ENCODE results near the gene MRPL33. TPM values are rescaled to one million over a fixed set of nuclear protein-coding genes. Genes with fewer than 3 reads are reported as not detected.

MRPL33 gene
- total and polyA plus RNA-seq, 3 experiments from 2014 or later, result 85.8 to 251 (median 90.0) TPM

DNA sequence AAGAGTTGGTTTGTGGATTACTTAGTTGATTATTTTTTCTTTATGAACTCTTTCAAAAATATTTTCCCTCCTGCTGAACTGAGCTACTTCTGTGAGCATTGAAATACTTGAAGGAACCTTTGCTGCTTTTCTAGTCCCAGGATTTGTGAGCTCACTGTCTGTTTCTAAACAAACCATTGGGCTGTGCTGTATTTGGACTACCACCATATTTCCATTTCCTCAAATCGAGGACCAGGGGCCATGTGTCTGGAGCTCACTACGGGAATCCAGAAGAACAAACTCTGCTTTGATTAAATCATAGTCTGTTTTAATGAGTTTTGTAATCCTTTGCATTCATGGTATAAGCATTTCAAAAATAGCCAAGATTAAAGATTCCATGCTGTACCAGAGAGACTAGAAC is 1.3 kb downstream of the MRPL33 start:
- peaks cover 10% of the 10 kb centered on the region for H3K36me3 ChIP-seq (ENCODE audit: insufficient read depth, low read length)
- H3K9me3 ChIP-seq (ENCODE audit: low read length), result no peaks in the 10 kb centered on the region
- no peaks in the 10 kb centered on the region for H3K9me3 Mint-ChIP-seq
- H3K27ac Mint-ChIP-seq, result peak overlapping the region; percentile 26 to 100 (median 79)
- POLR2A ChIA-PET, result interaction anchor here (0.6 to 1.3 kb wide), 3 partner anchors 307 to 702 kb away, joined by 3 to 4 read pairs (median 3); partner anchors contain the start of gene FOSL2
- H3K4me1 Mint-ChIP-seq, result peaks cover 53 to 67% (median 64%) of the 10 kb centered on the region in 3 donors
- H3K27me3 Mint-ChIP-seq, result peaks cover 0 to 3% of the 10 kb centered on the region in 2 donors
- H3K27me3 ChIP-seq (ENCODE audit: insufficient read depth, low read length, poor library complexity, severe bottlenecking), result no peaks in the 10 kb centered on the region
- no peak for DNase-seq
- H3K4me3 Mint-ChIP-seq, result peak overlapping the region; percentile 74 to 100 (median 99)
- CTCF ChIA-PET, result interaction anchor here (0.8 to 1.5 kb wide), 3 partner anchors 66 to 623 kb away, joined by 3 to 4 read pairs (median 3); no protein-coding TSS in a partner anchor
- H3K27ac ChIP-seq (ENCODE audit: low read depth, low read length), result no peak overlapping the region
- peaks cover 34% of the 10 kb centered on the region for H3K4me1 ChIP-seq (ENCODE audit: insufficient read depth, low read length)
- no peak overlapping the region for H3K4me3 ChIP-seq (ENCODE audit: low read length)
- H3K36me3 Mint-ChIP-seq, result peaks cover 0 to 51% (median 5%) of the 10 kb centered on the region in 3 donors

GRCh38 chr2:27773959-27774358 is 2.4 kb downstream of the MRPL33 start:
- Mint-ChIP-seq H3K4me1 (peaks cover 59 to 75% (median 74%) of the 10 kb centered on the region in 3 donors), H3K36me3 (peaks cover 0 to 60% (median 11%) of the 10 kb centered on the region in 3 donors), H3K9me3 (no peaks in the 10 kb centered on the region), H3K27me3 (peaks cover 0 to 3% of the 10 kb centered on the region in 2 donors), H3K4me3 (peak overlapping the region in 5 of 7 donors; percentile 17 to 80 (median 45)), H3K27ac (peak overlapping the region in 4 of 8 donors; percentile 16 to 92 (median 64))
- Histone ChIP-seq H3K4me3 (ENCODE audit: low read length) (no peak overlapping the region), H3K36me3 (ENCODE audit: insufficient read depth, low read length) (peaks cover 10% of the 10 kb centered on the region), H3K4me1 (ENCODE audit: insufficient read depth, low read length) (peaks cover 38% of the 10 kb centered on the region), H3K9me3 (ENCODE audit: low read length) (no peaks in the 10 kb centered on the region), H3K27ac (ENCODE audit: low read depth, low read length) (no peak overlapping the region), H3K27me3 (ENCODE audit: insufficient read depth, low read length, poor library complexity, severe bottlenecking) (no peaks in the 10 kb centered on the region)
- POLR2A ChIA-PET, result no interaction called here
- CTCF ChIA-PET, result interaction anchor here (1.5 kb wide), 1 partner anchor 67 kb away, joined by 4 read pairs; no protein-coding TSS in a partner anchor
- DNase-seq, result no peak

DNA sequence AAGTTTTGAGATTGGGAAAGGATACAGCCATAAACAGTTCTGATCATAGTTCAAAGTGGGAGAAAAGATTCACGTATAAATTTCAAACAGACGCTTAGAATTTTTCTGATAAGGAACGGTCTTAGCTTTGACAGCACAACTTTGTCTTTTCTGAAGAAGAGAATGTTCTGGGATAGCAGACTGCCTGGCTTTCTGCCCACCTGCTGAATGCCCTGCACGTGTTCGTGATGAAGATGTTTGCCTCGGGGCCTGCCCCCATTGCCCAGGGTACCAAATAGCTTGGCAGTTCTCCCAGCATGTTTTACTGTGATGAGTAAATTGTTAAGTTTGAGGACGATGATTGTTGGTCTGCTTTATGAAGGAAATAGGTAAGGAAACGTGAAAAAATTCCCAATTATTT is 4.6 kb downstream of the MRPL33 start:
- Histone ChIP-seq H3K4me1 (ENCODE audit: insufficient read depth, low read length) (peaks cover 34% of the 10 kb centered on the region), H3K27me3 (ENCODE audit: insufficient read depth, low read length, poor library complexity, severe bottlenecking) (no peaks in the 10 kb centered on the region), H3K9me3 (ENCODE audit: low read length) (no peaks in the 10 kb centered on the region), H3K4me3 (ENCODE audit: low read length) (no peak overlapping the region), H3K36me3 (ENCODE audit: insufficient read depth, low read length) (peaks cover 18% of the 10 kb centered on the region), H3K27ac (ENCODE audit: low read depth, low read length) (no peak overlapping the region)
- peak overlapping the region in 4 of 8 donors; percentile 14 to 68 (median 58) for H3K27ac Mint-ChIP-seq
- POLR2A ChIA-PET, result interaction anchor here (0.6 kb wide), 1 partner anchor 33 kb away, joined by 6 read pairs; no protein-coding TSS in a partner anchor
- no peak for DNase-seq
- H3K36me3 Mint-ChIP-seq, result peaks cover 0 to 78% (median 15%) of the 10 kb centered on the region in 3 donors
- H3K9me3 Mint-ChIP-seq, result no peaks in the 10 kb centered on the region
- peaks cover 58 to 76% (median 76%) of the 10 kb centered on the region in 3 donors for H3K4me1 Mint-ChIP-seq
- CTCF ChIA-PET, result no interaction called here
- H3K4me3 Mint-ChIP-seq, result peak overlapping the region in 1 of 7 donors; percentile 35
- H3K27me3 Mint-ChIP-seq, result peaks cover 0 to 3% of the 10 kb centered on the region in 2 donors

GRCh38 chr2:27776696-27777095 is 5.2 kb downstream of the MRPL33 start:
- H3K4me1 Mint-ChIP-seq, result peaks cover 53 to 70% (median 70%) of the 10 kb centered on the region in 3 donors
- ChIA-PET POLR2A (no interaction called here), CTCF (no interaction called here)

DNA sequence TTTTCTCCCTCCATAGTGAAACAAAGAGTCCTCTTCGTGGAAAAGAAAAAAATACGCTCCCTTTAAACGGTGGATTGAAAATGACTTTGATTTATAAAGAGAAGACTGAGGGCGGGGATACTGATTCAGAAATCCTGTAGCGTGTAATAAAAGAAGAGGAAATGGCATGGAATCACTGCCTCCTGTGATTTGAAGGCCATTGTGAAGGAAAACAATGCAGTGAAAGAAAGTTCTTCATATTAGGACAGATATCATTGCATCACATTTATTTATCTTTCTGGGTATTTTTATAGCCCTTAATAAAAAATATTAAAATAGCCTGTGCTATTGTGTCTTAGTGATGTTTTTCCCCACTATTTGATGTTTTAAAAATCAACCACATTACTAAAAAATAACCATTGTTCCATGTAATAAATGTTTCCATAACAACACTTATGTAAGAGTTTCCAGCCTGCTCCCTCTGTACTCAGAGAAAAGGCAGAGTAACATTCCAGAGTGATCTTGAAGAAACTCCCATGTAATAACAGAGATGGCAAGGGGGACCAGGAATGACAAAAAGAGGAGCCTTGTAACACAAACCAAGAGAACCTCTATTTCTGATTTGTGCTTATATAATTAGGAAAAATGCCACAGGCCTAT is 8.0 kb downstream of the MRPL33 start:
- ChIA-PET POLR2A (no interaction called here), CTCF (no interaction called here)
- Histone ChIP-seq H3K9me3 (ENCODE audit: low read length) (no peaks in the 10 kb centered on the region), H3K27me3 (ENCODE audit: insufficient read depth, low read length, poor library complexity, severe bottlenecking) (no peaks in the 10 kb centered on the region), H3K4me3 (ENCODE audit: low read length) (no peak overlapping the region), H3K36me3 (ENCODE audit: insufficient read depth, low read length) (peaks cover 12% of the 10 kb centered on the region), H3K4me1 (ENCODE audit: insufficient read depth, low read length) (peaks cover 12% of the 10 kb centered on the region), H3K27ac (ENCODE audit: low read depth, low read length) (no peak overlapping the region)
- Mint-ChIP-seq H3K9me3 (no peaks in the 10 kb centered on the region), H3K4me3 (no peak overlapping the region), H3K36me3 (peaks cover 0 to 65% (median 13%) of the 10 kb centered on the region in 3 donors), H3K4me1 (peaks cover 29 to 42% (median 41%) of the 10 kb centered on the region in 3 donors), H3K27me3 (no peaks in the 10 kb centered on the region), H3K27ac (peak overlapping the region in 4 of 8 donors; percentile 5 to 43 (median 24))
- no peak for DNase-seq

More at GRCh38 chr2:27776696-27777095, 5.2 kb downstream of the MRPL33 start:
- H3K36me3 ChIP-seq (ENCODE audit: insufficient read depth, low read length), result peaks cover 18% of the 10 kb centered on the region
- H3K27me3 ChIP-seq (ENCODE audit: insufficient read depth, low read length, poor library complexity, severe bottlenecking), result no peaks in the 10 kb centered on the region
- Mint-ChIP-seq H3K27ac (peak overlapping the region in 2 of 8 donors; percentile 38 to 60), H3K4me3 (peak overlapping the region in 1 of 7 donors; percentile 35), H3K27me3 (peaks cover 0 to under 1% of the 10 kb centered on the region in 2 donors), H3K36me3 (peaks cover 0 to 75% (median 15%) of the 10 kb centered on the region in 3 donors), H3K9me3 (no peaks in the 10 kb centered on the region)
- no peak overlapping the region for H3K27ac ChIP-seq (ENCODE audit: low read depth, low read length)
- H3K4me1 ChIP-seq (ENCODE audit: insufficient read depth, low read length), result peaks cover 33% of the 10 kb centered on the region
- DNase-seq, result no peak
- H3K4me3 ChIP-seq (ENCODE audit: low read length), result no peak overlapping the region
- H3K9me3 ChIP-seq (ENCODE audit: low read length), result no peaks in the 10 kb centered on the region

GRCh38 chr2:27781496-27781895 is 10.0 kb downstream of the MRPL33 start:
- CTCF ChIA-PET, result no interaction called here
- H3K4me3 ChIP-seq (ENCODE audit: low read length), result no peak overlapping the region
- Mint-ChIP-seq H3K27me3 (no peaks in the 10 kb centered on the region), H3K36me3 (peaks cover 0 to 53% (median 10%) of the 10 kb centered on the region in 3 donors), H3K4me3 (no peak overlapping the region), H3K4me1 (peaks cover 16 to 28% (median 25%) of the 10 kb centered on the region in 3 donors), H3K9me3 (no peaks in the 10 kb centered on the region), H3K27ac (peak overlapping the region in 4 of 8 donors; percentile 11 to 79 (median 44))
- H3K4me1 ChIP-seq (ENCODE audit: insufficient read depth, low read length), result peaks cover 12% of the 10 kb centered on the region
- peaks cover 8% of the 10 kb centered on the region for H3K36me3 ChIP-seq (ENCODE audit: insufficient read depth, low read length)
- no peak overlapping the region for H3K27ac ChIP-seq (ENCODE audit: low read depth, low read length)
- POLR2A ChIA-PET, result no interaction called here
- no peaks in the 10 kb centered on the region for H3K9me3 ChIP-seq (ENCODE audit: low read length)
- H3K27me3 ChIP-seq (ENCODE audit: insufficient read depth, low read length, poor library complexity, severe bottlenecking), result no peaks in the 10 kb centered on the region
- DNase-seq, result no peak

DNA sequence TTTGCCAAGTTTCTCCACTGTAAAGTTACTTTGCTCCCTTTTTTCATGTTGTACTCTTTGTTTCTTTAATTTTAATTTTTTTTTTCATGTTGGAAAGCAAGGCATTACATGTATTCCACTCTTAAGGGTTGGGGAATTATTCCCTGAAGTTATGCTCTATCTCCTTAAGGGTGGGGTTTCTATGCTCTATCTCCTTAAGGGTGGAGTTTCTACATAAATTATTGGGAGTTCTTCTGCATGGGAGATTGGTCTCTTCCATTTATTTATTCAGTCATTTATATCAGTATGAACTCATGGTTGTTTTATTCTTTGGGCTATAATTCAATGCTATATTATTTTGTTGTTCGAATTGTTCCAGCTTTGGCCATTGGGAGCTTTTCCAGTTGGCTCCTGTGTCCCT is 11.2 kb downstream of the MRPL33 start:
- DNase-seq, result no peak
- peaks cover 5% of the 10 kb centered on the region for H3K4me1 ChIP-seq (ENCODE audit: insufficient read depth, low read length)
- no peaks in the 10 kb centered on the region for H3K27me3 Mint-ChIP-seq
- H3K36me3 ChIP-seq (ENCODE audit: insufficient read depth, low read length), result peaks cover 8% of the 10 kb centered on the region
- no peak overlapping the region for H3K4me3 ChIP-seq (ENCODE audit: low read length)
- H3K4me3 Mint-ChIP-seq, result no peak overlapping the region
- H3K36me3 Mint-ChIP-seq, result peaks cover 0 to 45% (median 10%) of the 10 kb centered on the region in 3 donors
- peak overlapping the region in 1 of 8 donors; percentile 58 for H3K27ac Mint-ChIP-seq
- CTCF ChIA-PET, result no interaction called here
- no peaks in the 10 kb centered on the region for H3K9me3 ChIP-seq (ENCODE audit: low read length)
- H3K27ac ChIP-seq (ENCODE audit: low read depth, low read length), result no peak overlapping the region
- H3K9me3 Mint-ChIP-seq, result no peaks in the 10 kb centered on the region
- POLR2A ChIA-PET, result no interaction called here
- peaks cover 9 to 19% (median 14%) of the 10 kb centered on the region in 3 donors for H3K4me1 Mint-ChIP-seq
- no peaks in the 10 kb centered on the region for H3K27me3 ChIP-seq (ENCODE audit: insufficient read depth, low read length, poor library complexity, severe bottlenecking)

DNA sequence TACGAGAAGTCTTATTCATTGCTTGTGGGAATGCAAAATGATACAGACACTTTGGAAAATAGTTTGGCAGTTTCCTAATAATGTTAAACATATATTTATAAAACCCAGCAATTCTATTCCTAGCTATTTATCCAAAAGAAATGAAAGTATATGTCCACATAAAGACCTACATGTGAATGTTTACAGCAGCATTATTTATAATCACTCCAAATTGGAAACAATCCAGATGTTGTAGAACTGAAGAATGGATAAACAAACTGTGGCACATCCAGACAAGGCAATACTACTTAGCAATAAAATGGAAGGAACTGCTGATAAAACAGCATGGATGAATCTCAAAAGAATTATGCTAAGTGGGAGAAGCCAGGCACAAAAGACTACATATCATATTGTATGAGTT is 19.3 kb downstream of the MRPL33 start:
- H3K4me1 ChIP-seq (ENCODE audit: insufficient read depth, low read length), result no peaks in the 10 kb centered on the region
- H3K27ac ChIP-seq (ENCODE audit: low read depth, low read length), result no peak overlapping the region
- no peak overlapping the region for H3K27ac Mint-ChIP-seq
- no peaks in the 10 kb centered on the region for H3K9me3 ChIP-seq (ENCODE audit: low read length)
- H3K27me3 ChIP-seq (ENCODE audit: insufficient read depth, low read length, poor library complexity, severe bottlenecking), result no peaks in the 10 kb centered on the region
- POLR2A ChIA-PET, result no interaction called here
- no peaks in the 10 kb centered on the region for H3K36me3 ChIP-seq (ENCODE audit: insufficient read depth, low read length)
- H3K4me3 Mint-ChIP-seq, result no peak overlapping the region
- CTCF ChIA-PET, result no interaction called here
- H3K4me1 Mint-ChIP-seq, result no peaks in the 10 kb centered on the region
- H3K9me3 Mint-ChIP-seq, result peaks cover 0 to 2% (median 0%) of the 10 kb centered on the region in 5 donors
- H3K4me3 ChIP-seq (ENCODE audit: low read length), result no peak overlapping the region
- H3K27me3 Mint-ChIP-seq, result no peaks in the 10 kb centered on the region
- DNase-seq, result no peak
- peaks cover 0 to 2% (median 0%) of the 10 kb centered on the region in 3 donors for H3K36me3 Mint-ChIP-seq
